GM12891 (cell line): Measurements from ENCODE around the gene KPNA6.

ENCODE experiments used
- POLR2A ChIP-seq: IDR thresholded peaks from 2 replicates; pipeline ENCODE4 v1.6.1; 2011; ENCODE audit warnings: low read depth, low read length, control low read depth
- POLR2AphosphoS5 ChIP-seq: IDR thresholded peaks from 2 replicates; pipeline ENCODE4 v1.6.1; 2011; ENCODE audit warnings: low read depth, low read length, control low read depth
- TAF1 ChIP-seq: IDR thresholded peaks from 2 replicates; pipeline ENCODE4 v1.6.1; 2011; ENCODE audit warnings: low read depth, low read length, control low read depth

DNA sequence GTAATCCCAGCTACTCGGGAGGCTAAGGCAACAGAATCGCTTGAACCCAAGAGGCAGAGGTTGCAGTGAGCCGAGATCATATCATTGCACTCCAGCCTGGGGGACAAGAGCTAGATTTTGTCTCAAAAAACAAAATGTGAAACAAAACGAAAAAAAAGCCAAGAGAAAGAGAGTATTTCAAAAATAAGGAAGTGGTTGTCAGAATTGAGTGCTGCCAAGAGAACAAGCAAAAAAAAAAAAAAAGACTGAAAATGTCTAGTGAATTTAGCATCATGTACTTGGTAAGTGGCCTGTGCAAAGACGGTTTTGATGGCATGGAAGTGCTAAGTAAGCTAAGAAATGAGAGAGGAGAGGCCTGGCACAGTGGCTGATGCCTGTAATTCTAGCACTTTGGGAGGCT lies 14.3 kb downstream of the KPNA6 start:
- TF ChIP-seq POLR2A (no peak), TAF1 (no peak), POLR2AphosphoS5 (no peak)
